Frontal cortex (tissue), 4 donors: Measurements from ENCODE around the gene SOWAHA. TPM values are rescaled to one million over a fixed set of nuclear protein-coding genes. Genes with fewer than 3 reads are reported as not detected.

Experiments used
- DNase-seq, 2 donors: peaks; one replicate each; pipeline ENCODE4 v3.0.0; 2012; ENCODE audit warnings: low spot score in 2 of 2
- FAIRE-seq: peaks from 2 replicates; lab custom pipeline; 2012; peaks lifted over from hg19 to GRCh38; lab: Jason Lieb, UNC
- total RNA-seq: library from RNA; depleted of rRNA; stranded (reverse); fragments of >200 nt; gene quantifications from one replicate; pipeline ENCODE4 v1.2.3, GENCODE V29; 2014
- donor health status: control.
- donor health status: control.
- donor health status: control.

Gene SOWAHA
- 4.5 TPM for total RNA-seq

DNA sequence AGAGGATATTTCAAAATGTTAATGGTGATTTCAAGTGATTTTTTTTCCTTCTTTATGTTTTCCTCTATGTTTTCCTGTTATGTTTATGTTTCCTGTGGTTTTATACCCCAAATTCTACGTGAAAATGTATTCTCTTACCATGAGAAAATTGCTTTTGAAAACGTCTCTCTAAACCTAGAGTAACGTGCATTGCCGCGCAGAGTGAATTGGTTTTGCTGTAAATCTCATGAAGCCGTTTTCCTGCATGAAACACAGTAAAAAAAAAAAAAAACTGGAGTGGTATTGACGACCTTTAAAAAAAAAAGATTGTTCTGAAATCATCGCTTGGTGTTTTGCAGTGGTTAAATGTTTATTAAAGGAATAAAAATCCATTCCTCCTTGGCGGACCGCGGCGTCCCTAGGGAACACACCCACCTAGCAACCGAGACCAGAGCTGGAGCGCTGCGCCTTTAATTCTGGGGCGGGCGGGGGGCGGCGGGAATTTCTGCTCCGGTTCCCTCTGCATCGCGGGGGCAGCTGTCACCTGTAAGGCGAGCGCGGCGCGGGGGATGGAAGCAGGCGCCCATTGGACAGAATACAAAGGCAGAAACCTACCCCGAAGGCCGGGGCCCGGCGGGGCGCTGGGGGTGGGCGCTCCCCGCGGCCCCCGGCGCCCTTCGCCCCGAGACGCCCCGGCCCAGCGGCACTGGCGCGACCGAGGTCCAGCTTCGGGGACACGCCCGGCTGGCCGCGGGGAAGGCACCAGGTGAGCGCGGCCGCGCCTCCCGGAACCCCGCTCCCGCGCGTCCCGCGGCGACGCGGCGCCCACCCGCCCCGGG is at the start of gene SOWAHA:
TSS of gene SOWAHA (plus strand) at position 522 of the 818 bp plus-strand sequence. CDS start 320 bp downstream, outside the sequence.
- DNase-seq = no peak
- FAIRE-seq = no peak

GRCh38 chr5:132764051-132764450 is 49.1 kb upstream of the SOWAHA start:
- no peak for FAIRE-seq

GRCh38 chr5:132764671-132765238 is 48.3 kb upstream of the SOWAHA start:
- FAIRE-seq = no peak
- DNase-seq = no peak

More at GRCh38 chr5:132764051-132764450, 49.1 kb upstream of the SOWAHA start:
- DNase-seq = no peak

- no peak for DNase-seq
- FAIRE-seq = no peak
Observed at GRCh38 chr5:132765311-132766019, 47.6 kb upstream of the SOWAHA start.

- FAIRE-seq (no peak), DNase-seq (no peak)
Observed at GRCh38 chr5:132766020-132766805, 46.9 kb upstream of the SOWAHA start.

GRCh38 chr5:132766806-132767055 is 46.4 kb upstream of the SOWAHA start:
- no peak for DNase-seq
- FAIRE-seq = no peak

- no peak for DNase-seq
Observed at GRCh38 chr5:132767150-132767549, 46.0 kb upstream of the SOWAHA start.

DNA sequence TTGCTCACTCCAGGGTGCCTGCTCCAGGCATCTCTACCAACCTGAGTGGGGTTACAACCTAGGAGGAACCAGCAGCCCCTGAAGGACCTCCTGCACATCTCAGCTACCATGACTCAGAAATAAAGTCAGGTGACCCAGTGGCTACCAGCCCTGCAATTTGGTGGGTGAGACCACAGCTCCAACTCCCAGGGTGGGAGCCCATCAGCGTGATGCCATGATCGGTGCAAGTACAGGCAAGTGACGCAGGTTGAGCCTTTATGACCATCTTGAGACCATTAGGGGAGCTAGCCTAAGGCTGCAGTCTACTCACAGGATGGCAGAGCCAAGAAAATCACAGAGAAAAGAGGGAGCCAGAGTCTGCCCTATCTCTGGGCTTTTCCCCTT is 44.6 kb upstream of the SOWAHA start:
- DNase-seq = no peak
- no peak for FAIRE-seq

More at GRCh38 chr5:132767150-132767549, 46.0 kb upstream of the SOWAHA start:
- no peak for FAIRE-seq

DNA sequence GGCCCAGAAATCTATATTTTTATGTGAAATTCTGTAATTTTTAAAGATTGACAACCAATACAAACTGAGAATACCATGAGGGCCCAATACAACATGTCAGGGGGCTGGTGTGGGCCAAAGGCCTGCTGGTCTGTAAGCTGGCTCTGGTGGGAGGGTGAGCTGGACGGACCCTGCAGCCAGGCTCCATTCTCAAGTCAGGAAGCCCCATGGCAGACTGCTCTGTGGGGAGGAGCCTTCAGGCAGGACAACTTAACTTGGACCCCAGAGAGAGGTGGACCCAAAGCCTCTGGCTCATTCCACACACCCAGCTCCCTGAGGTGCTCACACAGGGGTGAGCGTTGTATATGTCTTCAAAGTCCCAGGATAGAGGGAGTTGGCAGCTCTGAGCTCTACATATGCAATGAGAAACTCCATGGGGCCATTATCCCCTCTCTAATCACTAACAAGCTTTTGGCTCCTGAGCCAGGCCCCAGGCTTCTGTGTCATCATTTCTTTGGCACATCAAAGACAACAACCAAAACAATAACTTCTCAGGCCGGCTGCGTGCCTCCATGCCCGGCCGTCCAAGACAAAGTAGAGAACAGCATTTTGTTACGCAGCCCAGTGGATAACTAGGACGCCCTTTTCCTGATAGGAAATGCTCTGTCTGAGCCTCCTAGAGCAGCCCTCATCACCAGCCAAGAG is 42.5 kb upstream of the SOWAHA start:
- no peak for FAIRE-seq
- no peak for DNase-seq

DNA sequence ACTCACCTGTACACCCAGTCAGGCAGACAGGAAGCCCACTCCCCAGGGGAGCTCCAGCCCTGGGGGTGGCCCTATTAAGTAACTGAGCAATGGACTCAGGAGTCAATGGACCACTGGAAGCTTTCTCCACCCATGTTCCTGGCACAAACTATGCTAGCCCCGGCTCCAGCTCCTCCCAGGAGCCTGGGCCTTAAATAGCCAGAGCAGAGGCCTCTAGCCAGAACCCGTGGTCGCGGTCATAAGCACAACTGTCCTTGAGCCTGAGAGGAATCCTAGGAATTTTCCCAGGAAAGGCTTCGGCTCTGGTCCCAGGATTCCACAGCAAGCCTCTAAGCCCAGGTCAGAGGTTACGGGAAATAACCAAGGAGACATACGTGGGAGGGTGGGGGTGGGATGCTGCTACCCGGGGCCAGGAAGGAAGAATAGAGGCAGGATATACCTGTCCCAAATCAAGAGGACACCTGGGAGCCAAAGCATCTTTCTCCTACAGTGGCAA is 41.6 kb upstream of the SOWAHA start:
- DNase-seq (no peak), FAIRE-seq (no peak)

GRCh38 chr5:132772291-132773070 is 40.6 kb upstream of the SOWAHA start:
- no peak for DNase-seq
- FAIRE-seq = no peak

- FAIRE-seq = no peak
Observed at GRCh38 chr5:132773114-132773513, 40.0 kb upstream of the SOWAHA start.

GRCh38 chr5:132773601-132774355 is 39.3 kb upstream of the SOWAHA start:
- no peak for DNase-seq
- no peak for FAIRE-seq

More at GRCh38 chr5:132773114-132773513, 40.0 kb upstream of the SOWAHA start:
- no peak for DNase-seq

DNA sequence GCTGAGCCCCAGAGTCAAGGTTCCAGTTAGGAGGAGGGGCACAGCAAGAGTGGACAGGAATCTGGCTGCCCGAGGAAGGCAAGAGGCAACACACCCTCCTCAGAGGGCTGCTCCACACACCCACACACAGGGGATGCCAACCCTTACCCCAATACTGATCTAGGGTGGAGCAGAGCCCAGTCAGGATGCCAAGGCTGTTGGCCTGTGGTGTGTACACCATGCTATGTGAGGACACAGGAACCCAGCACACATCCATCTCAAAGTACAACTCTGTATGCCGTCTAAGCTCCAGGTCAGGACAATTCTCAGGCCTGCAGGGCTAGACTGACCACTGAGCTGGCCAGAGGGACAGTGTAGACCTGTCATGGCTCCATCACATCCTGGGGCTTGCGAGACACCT is 38.7 kb upstream of the SOWAHA start:
- no peak for DNase-seq
- FAIRE-seq = no peak

GRCh38 chr5:132774896-132775295 is 38.2 kb upstream of the SOWAHA start:
- DNase-seq (no peak), FAIRE-seq (no peak)

DNA sequence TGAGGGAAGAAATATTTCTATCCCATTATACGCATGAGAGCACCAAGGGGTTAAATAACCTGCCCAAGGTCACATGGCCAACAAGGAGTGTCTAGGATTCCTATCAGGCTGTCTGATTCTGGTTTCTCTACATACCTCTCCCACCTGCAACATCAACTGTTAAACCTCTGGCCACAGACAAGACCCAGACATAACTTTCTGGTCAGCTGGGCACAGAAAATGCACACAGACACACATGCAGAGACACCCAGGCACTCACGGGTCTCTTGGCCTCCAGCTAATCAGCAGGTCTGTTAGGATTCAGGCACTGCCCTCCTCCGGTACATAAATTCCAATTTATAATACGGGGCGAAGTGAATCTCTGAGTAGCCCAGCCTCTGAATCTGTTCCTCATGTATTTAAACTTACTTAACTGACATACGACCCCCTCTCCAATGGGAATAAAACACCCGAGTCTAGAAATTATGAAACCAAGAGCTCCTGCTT is 37.6 kb upstream of the SOWAHA start:
- no peak for FAIRE-seq
- DNase-seq = no peak

- FAIRE-seq (no peak), DNase-seq (peak in 1 of 2 donors; percentile 69)
Observed at GRCh38 chr5:132776131-132776937, 36.8 kb upstream of the SOWAHA start.
